Erythroblast (primary cell): Measurements from ENCODE around the gene FOXP1.

Experiments used
- GATA1 ChIP-seq: IDR thresholded peaks from 2 replicates; pipeline ENCODE4 v1.6.1; 2011; ENCODE audit warnings: low read depth, mild to moderate bottlenecking, control low read depth, low read length, moderate library complexity
- POLR2A ChIP-seq: IDR thresholded peaks from 2 replicates; pipeline ENCODE4 v1.6.1; 2011; ENCODE audit warnings: mild to moderate bottlenecking, low read length

- TF ChIP-seq POLR2A (no peak), GATA1 (no peak)
Measured at GRCh38 chr3:71514621-71515020, 68.9 kb downstream of the FOXP1 start.
